Loucy (cell line): ENCODE measurements around the gene ZBTB16.

Source experiments
- EZH2phosphoT487 ChIP-seq: fragments of 200-600 bp; IDR thresholded peaks from 2 replicates; pipeline ENCODE4 v1.6.1; 2018; ENCODE audit warnings: antibody characterized with exemption, mild to moderate bottlenecking, moderate library complexity, borderline replicate concordance
- TF ChIP-seq, protein P1 (sequence below): fragments of 200-600 bp; sonication (generic); conservative IDR thresholded peaks from 2 replicates; pipeline ENCODE4 v1.5.1; 2014; ENCODE audit warnings: mild to moderate bottlenecking, antibody characterized with exemption, low read length

DNA sequence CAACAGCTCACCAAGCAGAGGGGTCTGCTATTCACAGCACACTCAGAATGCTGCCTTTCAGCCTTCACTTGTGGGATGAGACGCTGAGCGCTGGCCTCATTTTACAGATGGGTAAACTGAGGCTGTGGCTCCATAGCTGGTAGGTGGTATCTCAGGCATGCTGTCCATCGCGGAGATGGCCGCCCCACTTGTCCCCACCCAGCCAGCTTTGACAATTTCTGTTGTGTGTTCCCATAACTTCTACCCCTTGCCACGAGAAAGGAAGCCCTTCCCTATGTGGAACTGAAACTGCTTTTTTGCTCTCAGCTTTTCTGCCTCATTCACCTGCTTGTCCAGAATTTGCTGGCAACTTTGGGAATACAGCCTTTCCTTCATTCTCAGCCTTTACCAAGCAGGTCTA, 200.6 kb downstream of the ZBTB16 start:
- TF ChIP-seq, protein P1, sequence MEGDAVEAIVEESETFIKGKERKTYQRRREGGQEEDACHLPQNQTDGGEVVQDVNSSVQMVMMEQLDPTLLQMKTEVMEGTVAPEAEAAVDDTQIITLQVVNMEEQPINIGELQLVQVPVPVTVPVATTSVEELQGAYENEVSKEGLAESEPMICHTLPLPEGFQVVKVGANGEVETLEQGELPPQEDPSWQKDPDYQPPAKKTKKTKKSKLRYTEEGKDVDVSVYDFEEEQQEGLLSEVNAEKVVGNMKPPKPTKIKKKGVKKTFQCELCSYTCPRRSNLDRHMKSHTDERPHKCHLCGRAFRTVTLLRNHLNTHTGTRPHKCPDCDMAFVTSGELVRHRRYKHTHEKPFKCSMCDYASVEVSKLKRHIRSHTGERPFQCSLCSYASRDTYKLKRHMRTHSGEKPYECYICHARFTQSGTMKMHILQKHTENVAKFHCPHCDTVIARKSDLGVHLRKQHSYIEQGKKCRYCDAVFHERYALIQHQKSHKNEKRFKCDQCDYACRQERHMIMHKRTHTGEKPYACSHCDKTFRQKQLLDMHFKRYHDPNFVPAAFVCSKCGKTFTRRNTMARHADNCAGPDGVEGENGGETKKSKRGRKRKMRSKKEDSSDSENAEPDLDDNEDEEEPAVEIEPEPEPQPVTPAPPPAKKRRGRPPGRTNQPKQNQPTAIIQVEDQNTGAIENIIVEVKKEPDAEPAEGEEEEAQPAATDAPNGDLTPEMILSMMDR: no peak
- no peak for TF ChIP-seq EZH2phosphoT487
